ENCODE results near the gene FAXC.

Gene FAXC

GRCh38 chr6:99297006-99297405 lies 52.5 kb downstream of the FAXC start:
- no peaks in the 10 kb centered on the region for H3K4me1 ChIP-seq (ENCODE audit: control insufficient read depth in 1 of 2, insufficient read depth in 1 of 2, low read depth in 1 of 2, low read length in 1 of 2)
- no peak overlapping the region for H3K4me3 ChIP-seq (ENCODE audit: low read depth in 1 of 2, low read length in 1 of 2)
- H3K27me3 ChIP-seq = peaks cover 7% of the 10 kb centered on the region
- H3K27ac ChIP-seq = no peak overlapping the region
- TF ChIP-seq, protein P1, sequence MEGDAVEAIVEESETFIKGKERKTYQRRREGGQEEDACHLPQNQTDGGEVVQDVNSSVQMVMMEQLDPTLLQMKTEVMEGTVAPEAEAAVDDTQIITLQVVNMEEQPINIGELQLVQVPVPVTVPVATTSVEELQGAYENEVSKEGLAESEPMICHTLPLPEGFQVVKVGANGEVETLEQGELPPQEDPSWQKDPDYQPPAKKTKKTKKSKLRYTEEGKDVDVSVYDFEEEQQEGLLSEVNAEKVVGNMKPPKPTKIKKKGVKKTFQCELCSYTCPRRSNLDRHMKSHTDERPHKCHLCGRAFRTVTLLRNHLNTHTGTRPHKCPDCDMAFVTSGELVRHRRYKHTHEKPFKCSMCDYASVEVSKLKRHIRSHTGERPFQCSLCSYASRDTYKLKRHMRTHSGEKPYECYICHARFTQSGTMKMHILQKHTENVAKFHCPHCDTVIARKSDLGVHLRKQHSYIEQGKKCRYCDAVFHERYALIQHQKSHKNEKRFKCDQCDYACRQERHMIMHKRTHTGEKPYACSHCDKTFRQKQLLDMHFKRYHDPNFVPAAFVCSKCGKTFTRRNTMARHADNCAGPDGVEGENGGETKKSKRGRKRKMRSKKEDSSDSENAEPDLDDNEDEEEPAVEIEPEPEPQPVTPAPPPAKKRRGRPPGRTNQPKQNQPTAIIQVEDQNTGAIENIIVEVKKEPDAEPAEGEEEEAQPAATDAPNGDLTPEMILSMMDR (IDR thresholded peaks at IDR 0.05) = no peak
- no peaks in the 10 kb centered on the region for H3K36me3 ChIP-seq
- H3K9me3 ChIP-seq = no peaks in the 10 kb centered on the region

- Histone ChIP-seq H3K36me3 (no peaks in the 10 kb centered on the region), H3K4me3 (ENCODE audit: low read depth in 1 of 2, low read length in 1 of 2) (no peak overlapping the region), H3K27me3 (peaks cover 7% of the 10 kb centered on the region), H3K4me1 (ENCODE audit: control insufficient read depth in 1 of 2, insufficient read depth in 1 of 2, low read depth in 1 of 2, low read length in 1 of 2) (no peaks in the 10 kb centered on the region), H3K27ac (no peak overlapping the region), H3K9me3 (no peaks in the 10 kb centered on the region)
- TF ChIP-seq, protein P1 (IDR thresholded peaks at IDR 0.05) = no peak
Observed at GRCh38 chr6:99296261-99296660, 53.2 kb downstream of the FAXC start.

DNA sequence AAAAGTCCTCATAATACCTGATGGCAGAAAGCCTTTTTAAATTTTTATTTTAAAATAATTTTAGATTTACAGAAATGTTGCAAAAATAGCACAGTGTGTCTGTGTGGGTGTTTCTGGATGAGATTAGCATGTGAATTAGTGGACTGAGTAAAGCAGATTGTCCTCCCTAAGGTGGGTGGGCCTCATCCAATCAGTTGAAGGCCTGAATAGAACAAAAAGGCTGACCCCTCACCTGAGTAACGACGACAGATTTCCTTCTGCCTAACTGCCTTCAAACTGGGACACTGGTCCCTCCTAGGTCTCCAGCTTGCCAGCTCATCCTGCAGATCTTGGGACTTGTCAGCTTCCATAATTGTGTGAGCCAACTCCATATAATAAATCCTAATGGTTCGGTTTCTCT lies 54.2 kb downstream of the FAXC start:
- Histone ChIP-seq H3K27ac (no peak overlapping the region), H3K4me1 (ENCODE audit: control insufficient read depth in 1 of 2, insufficient read depth in 1 of 2, low read depth in 1 of 2, low read length in 1 of 2) (no peaks in the 10 kb centered on the region), H3K36me3 (no peaks in the 10 kb centered on the region), H3K9me3 (no peaks in the 10 kb centered on the region), H3K27me3 (peaks cover 7% of the 10 kb centered on the region), H3K4me3 (ENCODE audit: low read depth in 1 of 2, low read length in 1 of 2) (no peak overlapping the region)
- TF ChIP-seq, protein P1 (IDR thresholded peaks at IDR 0.05) = no peak

GRCh38 chr6:99294786-99295185 lies 54.7 kb downstream of the FAXC start:
- no peak overlapping the region for H3K4me3 ChIP-seq (ENCODE audit: low read depth in 1 of 2, low read length in 1 of 2)
- H3K27ac ChIP-seq = no peak overlapping the region
- H3K36me3 ChIP-seq = no peaks in the 10 kb centered on the region
- TF ChIP-seq, protein P1 (IDR thresholded peaks at IDR 0.05) = no peak
- no peaks in the 10 kb centered on the region for H3K9me3 ChIP-seq
- peaks cover 5% of the 10 kb centered on the region for H3K27me3 ChIP-seq
- H3K4me1 ChIP-seq (ENCODE audit: control insufficient read depth in 1 of 2, insufficient read depth in 1 of 2, low read depth in 1 of 2, low read length in 1 of 2) = no peaks in the 10 kb centered on the region

DNA sequence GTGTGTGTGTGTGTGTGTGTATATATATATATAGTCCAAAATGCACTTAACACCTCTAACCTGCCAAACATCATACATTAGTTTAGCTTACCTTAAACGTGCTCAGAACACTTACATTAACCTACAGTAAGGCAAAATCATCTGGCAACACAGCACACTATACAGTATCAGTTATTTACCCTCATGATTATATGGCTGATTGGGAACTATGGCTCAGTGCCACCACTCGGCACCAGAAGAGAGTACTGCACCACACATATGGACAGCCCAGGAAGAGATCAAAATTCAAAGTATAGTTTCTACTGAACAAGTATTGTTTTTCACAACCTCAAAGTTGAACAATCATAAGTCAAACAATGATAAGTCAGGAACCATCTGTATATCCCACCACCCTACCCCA lies 59.8 kb downstream of the FAXC start:
- Histone ChIP-seq H3K4me3 (ENCODE audit: low read depth in 1 of 2, low read length in 1 of 2) (no peak overlapping the region), H3K9me3 (no peaks in the 10 kb centered on the region), H3K27ac (no peak overlapping the region), H3K4me1 (ENCODE audit: control insufficient read depth in 1 of 2, insufficient read depth in 1 of 2, low read depth in 1 of 2, low read length in 1 of 2) (no peaks in the 10 kb centered on the region), H3K36me3 (no peaks in the 10 kb centered on the region), H3K27me3 (peaks cover 19% of the 10 kb centered on the region)
- TF ChIP-seq, protein P1 (IDR thresholded peaks at IDR 0.05) = no peak

DNA sequence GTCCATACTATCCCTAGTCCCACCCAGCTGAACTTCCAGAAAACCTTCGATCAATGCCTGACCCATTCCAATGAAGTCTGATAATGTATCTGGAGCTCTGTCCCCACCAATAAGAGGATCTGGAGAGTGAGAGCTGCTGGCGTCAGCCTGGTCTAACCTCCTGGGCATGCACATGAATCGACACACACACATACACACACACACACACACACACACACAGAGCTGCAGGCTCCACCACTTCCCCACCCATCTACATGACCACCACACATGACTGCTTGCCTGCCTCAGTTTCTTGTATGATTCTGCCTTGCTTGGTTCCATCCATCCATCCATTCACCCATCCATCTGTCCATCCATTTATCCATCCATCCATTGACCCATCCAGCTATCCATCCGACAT lies 60.8 kb downstream of the FAXC start:
- Histone ChIP-seq H3K4me1 (ENCODE audit: control insufficient read depth in 1 of 2, insufficient read depth in 1 of 2, low read depth in 1 of 2, low read length in 1 of 2) (no peaks in the 10 kb centered on the region), H3K9me3 (no peaks in the 10 kb centered on the region), H3K4me3 (ENCODE audit: low read depth in 1 of 2, low read length in 1 of 2) (no peak overlapping the region), H3K27me3 (peaks cover 15% of the 10 kb centered on the region), H3K27ac (no peak overlapping the region), H3K36me3 (no peaks in the 10 kb centered on the region)
- TF ChIP-seq, protein P1 (IDR thresholded peaks at IDR 0.05) = no peak
